ENCODE measurements around the gene CRELD2.

CRELD2 gene

GRCh38 chr22:49953027-49953679 is 34.7 kb downstream of the CRELD2 start:
- Histone ChIP-seq H3K27me3 (ENCODE audit: insufficient read depth, low read length) (no peaks in the 10 kb centered on the region), H3K27ac (ENCODE audit: low read length) (no peak overlapping the region), H3K9ac (ENCODE audit: low read depth, low read length) (no peak overlapping the region), H3K4me1 (ENCODE audit: insufficient read depth, low read length) (no peaks in the 10 kb centered on the region), H3K9me3 (ENCODE audit: insufficient read depth, low read depth, low read length) (no peaks in the 10 kb centered on the region), H3K4me3 (ENCODE audit: low read length) (no peak overlapping the region), H3K36me3 (ENCODE audit: insufficient read depth, low read depth, low read length) (no peaks in the 10 kb centered on the region)

GRCh38 chr22:49953680-49954344 is 35.4 kb downstream of the CRELD2 start:
- no peak overlapping the region for H3K9ac ChIP-seq (ENCODE audit: low read depth, low read length)

GRCh38 chr22:49954354-49954753 is 35.9 kb downstream of the CRELD2 start:
- H3K9ac ChIP-seq (ENCODE audit: low read depth, low read length): no peak overlapping the region
- no peak overlapping the region for H3K4me3 ChIP-seq (ENCODE audit: low read length)
- H3K27me3 ChIP-seq (ENCODE audit: insufficient read depth, low read length): peaks cover 6% of the 10 kb centered on the region; the same call in 1 of the 2 replicates
- H3K27ac ChIP-seq (ENCODE audit: low read length): no peak overlapping the region
- no peaks in the 10 kb centered on the region for H3K36me3 ChIP-seq (ENCODE audit: insufficient read depth, low read depth, low read length)
- H3K4me1 ChIP-seq (ENCODE audit: insufficient read depth, low read length): no peaks in the 10 kb centered on the region
- H3K9me3 ChIP-seq (ENCODE audit: insufficient read depth, low read depth, low read length): no peaks in the 10 kb centered on the region

More at GRCh38 chr22:49953680-49954344, 35.4 kb downstream of the CRELD2 start:
- Histone ChIP-seq H3K9me3 (ENCODE audit: insufficient read depth, low read depth, low read length) (no peaks in the 10 kb centered on the region), H3K4me1 (ENCODE audit: insufficient read depth, low read length) (no peaks in the 10 kb centered on the region), H3K27me3 (ENCODE audit: insufficient read depth, low read length) (0 out of 2 replicates have a peak, but pooled peaks cover under 1% of the 10 kb centered on the region), H3K36me3 (ENCODE audit: insufficient read depth, low read depth, low read length) (no peaks in the 10 kb centered on the region), H3K4me3 (ENCODE audit: low read length) (no peak overlapping the region), H3K27ac (ENCODE audit: low read length) (no peak overlapping the region)

GRCh38 chr22:49954991-49955580 is 36.7 kb downstream of the CRELD2 start:
- H3K9me3 ChIP-seq (ENCODE audit: insufficient read depth, low read depth, low read length): no peaks in the 10 kb centered on the region
- no peak overlapping the region for H3K27ac ChIP-seq (ENCODE audit: low read length)
- no peak overlapping the region for H3K9ac ChIP-seq (ENCODE audit: low read depth, low read length)
- H3K36me3 ChIP-seq (ENCODE audit: insufficient read depth, low read depth, low read length): no peaks in the 10 kb centered on the region
- H3K27me3 ChIP-seq (ENCODE audit: insufficient read depth, low read length): peaks cover 10% of the 10 kb centered on the region; the same call in 1 of the 2 replicates
- no peak overlapping the region for H3K4me3 ChIP-seq (ENCODE audit: low read length)
- no peaks in the 10 kb centered on the region for H3K4me1 ChIP-seq (ENCODE audit: insufficient read depth, low read length)

- no peak overlapping the region for H3K4me3 ChIP-seq (ENCODE audit: low read length)
- no peaks in the 10 kb centered on the region for H3K9me3 ChIP-seq (ENCODE audit: insufficient read depth, low read depth, low read length)
- no peak overlapping the region for H3K9ac ChIP-seq (ENCODE audit: low read depth, low read length)
- H3K36me3 ChIP-seq (ENCODE audit: insufficient read depth, low read depth, low read length): no peaks in the 10 kb centered on the region
- H3K4me1 ChIP-seq (ENCODE audit: insufficient read depth, low read length): no peaks in the 10 kb centered on the region
- H3K27ac ChIP-seq (ENCODE audit: low read length): no peak overlapping the region
- peaks cover 10% of the 10 kb centered on the region; the same call in 1 of the 2 replicates for H3K27me3 ChIP-seq (ENCODE audit: insufficient read depth, low read length)
Observed at GRCh38 chr22:49955581-49956417, 37.4 kb downstream of the CRELD2 start.

GRCh38 chr22:49956418-49956770 is 38.0 kb downstream of the CRELD2 start:
- Histone ChIP-seq H3K4me3 (ENCODE audit: low read length) (no peak overlapping the region), H3K4me1 (ENCODE audit: insufficient read depth, low read length) (no peaks in the 10 kb centered on the region), H3K9me3 (ENCODE audit: insufficient read depth, low read depth, low read length) (no peaks in the 10 kb centered on the region), H3K36me3 (ENCODE audit: insufficient read depth, low read depth, low read length) (no peaks in the 10 kb centered on the region), H3K9ac (ENCODE audit: low read depth, low read length) (no peak overlapping the region), H3K27me3 (ENCODE audit: insufficient read depth, low read length) (peaks cover 11% of the 10 kb centered on the region; the same call in 1 of the 2 replicates), H3K27ac (ENCODE audit: low read length) (no peak overlapping the region)

GRCh38 chr22:49956914-49957825 is 38.7 kb downstream of the CRELD2 start:
- Histone ChIP-seq H3K4me3 (ENCODE audit: low read length) (no peak overlapping the region), H3K36me3 (ENCODE audit: insufficient read depth, low read depth, low read length) (no peaks in the 10 kb centered on the region), H3K9ac (ENCODE audit: low read depth, low read length) (no peak overlapping the region), H3K27ac (ENCODE audit: low read length) (no peak overlapping the region), H3K27me3 (ENCODE audit: insufficient read depth, low read length) (peaks cover 17% of the 10 kb centered on the region; the same call in 1 of the 2 replicates), H3K4me1 (ENCODE audit: insufficient read depth, low read length) (no peaks in the 10 kb centered on the region), H3K9me3 (ENCODE audit: insufficient read depth, low read depth, low read length) (no peaks in the 10 kb centered on the region)

GRCh38 chr22:49957826-49958365 is 39.5 kb downstream of the CRELD2 start:
- peaks cover 5% of the 10 kb centered on the region; the same call in 1 of the 2 replicates for H3K36me3 ChIP-seq (ENCODE audit: insufficient read depth, low read depth, low read length)
- no peak overlapping the region for H3K9ac ChIP-seq (ENCODE audit: low read depth, low read length)
- no peak overlapping the region for H3K27ac ChIP-seq (ENCODE audit: low read length)
- no peaks in the 10 kb centered on the region for H3K9me3 ChIP-seq (ENCODE audit: insufficient read depth, low read depth, low read length)
- H3K27me3 ChIP-seq (ENCODE audit: insufficient read depth, low read length): peaks cover 17% of the 10 kb centered on the region; the same call in 1 of the 2 replicates
- H3K4me1 ChIP-seq (ENCODE audit: insufficient read depth, low read length): no peaks in the 10 kb centered on the region; the same call in 1 of the 2 replicates
- H3K4me3 ChIP-seq (ENCODE audit: low read length): no peak overlapping the region

GRCh38 chr22:49958366-49958921 is 40.0 kb downstream of the CRELD2 start:
- no peak overlapping the region for H3K9ac ChIP-seq (ENCODE audit: low read depth, low read length)
- H3K27me3 ChIP-seq (ENCODE audit: insufficient read depth, low read length): peaks cover 17% of the 10 kb centered on the region; the same call in 1 of the 2 replicates
- H3K27ac ChIP-seq (ENCODE audit: low read length): no peak overlapping the region
- no peaks in the 10 kb centered on the region for H3K9me3 ChIP-seq (ENCODE audit: insufficient read depth, low read depth, low read length)
- no peak overlapping the region for H3K4me3 ChIP-seq (ENCODE audit: low read length)
- H3K4me1 ChIP-seq (ENCODE audit: insufficient read depth, low read length): no peaks in the 10 kb centered on the region; the same call in 1 of the 2 replicates
- H3K36me3 ChIP-seq (ENCODE audit: insufficient read depth, low read depth, low read length): peaks cover 11% of the 10 kb centered on the region; the same call in 1 of the 2 replicates
